K562 (cell line): ENCODE data around the gene PCK1. TPM values are rescaled to one million over a fixed set of nuclear protein-coding genes. Genes with fewer than 3 reads are reported as not detected.

Experiments used
- ARID2 ChIP-seq: fragments of 450-650 bp; IDR thresholded peaks from 2 replicates; pipeline ENCODE4 v1.6.1; 2017; ENCODE audit warnings: antibody characterized with exemption, mild to moderate bottlenecking
- BCOR ChIP-seq: fragments of 450-650 bp; IDR thresholded peaks from 2 replicates; pipeline ENCODE4 v1.6.1; 2016
- CCNT2 ChIP-seq: IDR thresholded peaks from 2 replicates; pipeline ENCODE4 v1.6.1; 2011; ENCODE audit warnings: borderline replicate concordance, low read depth, mild to moderate bottlenecking, moderate library complexity, mixed read lengths, low read length; ENCODE audit not compliant: insufficient read length; ENCODE audit errors: extremely low read depth
- DIDO1 ChIP-seq: fragments of 450-650 bp; IDR thresholded peaks from 2 replicates; pipeline ENCODE4 v1.6.1; 2016; ENCODE audit warnings: low read depth, missing biosample characterization, missing genetic modification characterization
- FOXM1 ChIP-seq, 2 experiments: fragments of 450-650 bp in 1 of 2; sonication (generic) in 1 of 2; formaldehyde crosslinking in 1 of 2; IDR thresholded peaks; 2 replicates each; pipeline versions ENCODE4 v1.6.1 to v1.9.0; 2017 to 2022; ENCODE audit warnings: low read depth in 2 of 2, mild to moderate bottlenecking in 2 of 2, missing genetic modification reagents in 1 of 2, moderate library complexity in 1 of 2
- FOXP1 ChIP-seq: sonication (generic); formaldehyde crosslinking; IDR thresholded peaks from 2 replicates; pipeline ENCODE4 v1.8.0; 2022; ENCODE audit warnings: mild to moderate bottlenecking, missing genetic modification reagents
- FUS ChIP-seq: fragments of 200-400 bp; formaldehyde crosslinking; optimal IDR thresholded peaks from 2 replicates; pipeline ENCODE3; 2017; ENCODE audit warnings: low read depth, low read length
- JUNB ChIP-seq: fragments of 450-650 bp; formaldehyde crosslinking; conservative IDR thresholded peaks from 2 replicates; pipeline ENCODE4 v1.4.0; 2020; ENCODE audit warnings: mild to moderate bottlenecking
- KLF16 ChIP-seq: IDR thresholded peaks from 2 replicates; pipeline ENCODE4 v1.6.1; 2016; ENCODE audit warnings: antibody characterized with exemption
- MEIS2 ChIP-seq: fragments of 450-650 bp; IDR thresholded peaks from 2 replicates; pipeline ENCODE4 v1.6.1; 2014; ENCODE audit warnings: mild to moderate bottlenecking; ENCODE audit not compliant: partially characterized antibody
- MLLT1 ChIP-seq, 2 experiments: fragments of 450-650 bp; IDR thresholded peaks; 2 replicates each; pipeline ENCODE4 v1.6.1; 2016
- MTA1 ChIP-seq: fragments of 450-650 bp; IDR thresholded peaks from 2 replicates; pipeline ENCODE4 v1.6.1; 2017; ENCODE audit warnings: borderline replicate concordance
- NR2C2 ChIP-seq, 2 experiments: fragments of 200-800 bp in 1 of 2; sonication (Bioruptor generic) in 1 of 2; sonication (generic) in 1 of 2; formaldehyde crosslinking in 1 of 2; IDR thresholded peaks; 2 replicates each; pipeline versions ENCODE4 v1.6.1 to v1.8.0; 2016 to 2022; ENCODE audit warnings: mild to moderate bottlenecking in 1 of 2, missing compliant biosample characterization in 1 of 2, missing genetic modification characterization in 1 of 2, missing genetic modification reagents in 1 of 2
- POLR2AphosphoS5 ChIP-seq: IDR thresholded peaks from 2 replicates; pipeline ENCODE4 v1.6.1; 2011; ENCODE audit warnings: mild to moderate bottlenecking, low read depth, low read length, moderate library complexity; ENCODE audit not compliant: control insufficient read depth, insufficient read depth
- RNF219 ChIP-seq: fragments of 250-450 bp; sonication (Bioruptor Pico); IDR thresholded peaks from 2 replicates; pipeline ENCODE4 v1.5.0; 2022; ENCODE audit warnings: mild to moderate bottlenecking
- ZBTB7A ChIP-seq: IDR thresholded peaks from 2 replicates; pipeline ENCODE4 v1.6.1; 2011; ENCODE audit warnings: low read depth, mild to moderate bottlenecking, low read length, moderate library complexity, borderline replicate concordance; ENCODE audit not compliant: control insufficient read depth
- ZNF134 ChIP-seq: fragments of 250-450 bp; sonication (Bioruptor Pico); conservative IDR thresholded peaks from 2 replicates; pipeline ENCODE4 v1.4.0; 2020
- ZNF75A ChIP-seq: fragments of 450-650 bp; formaldehyde crosslinking; IDR thresholded peaks from 2 replicates; pipeline ENCODE4 v1.4.0; 2020; ENCODE audit warnings: mild to moderate bottlenecking
- polyA plus RNA-seq, 8 experiments: library from polyadenylated mRNA; depleted of rRNA in 4 of 8; stranded (reverse) in 5 of 8; unstranded in 3 of 8; fragments of >200 nt; fragmentation: Nextera tagmentation in 2 of 8; fragmentation: Illumina TruSeq in 1 of 8; extraction: Ambion mirVana in 2 of 8; extraction: Trizol in 1 of 8; gene quantifications; 2 replicates each; pipeline versions ENCODE4 v1.2.1 to v1.2.3, GENCODE V29; 2011 to 2014; ENCODE audit warnings: inconsistent platforms in 1 of 8, missing spikeins in 1 of 8
- total RNA-seq, 7 experiments: library from RNA; depleted of rRNA in 6 of 7; stranded (reverse); fragments of >200 nt in 6 of 7; fragmentation: Illumina TruSeq in 2 of 7; extraction: Trizol in 2 of 7; gene quantifications; 2 replicates each; pipeline versions ENCODE4 v1.2.1 to v1.2.3, GENCODE V29; 2011 to 2021; ENCODE audit warnings: low replicate concordance in 1 of 7
- TF ChIP-seq, protein P1 (sequence below), 2 experiments: fragments of 450-650 bp in 1 of 2; sonication (generic) in 1 of 2; formaldehyde crosslinking; conservative IDR thresholded peaks; 2 replicates each; pipeline versions ENCODE4 v1.4.0 to v1.8.1; 2020 to 2022; ENCODE audit warnings: mild to moderate bottlenecking in 1 of 2, missing genetic modification reagents in 1 of 2
- TF ChIP-seq, protein P2 (sequence below): sonication (generic); formaldehyde crosslinking; IDR thresholded peaks from 2 replicates; pipeline ENCODE4 v1.8.0; 2022; ENCODE audit warnings: mild to moderate bottlenecking, missing genetic modification reagents
- TF ChIP-seq, protein P3 (sequence below): fragments of 250-450 bp; sonication (Bioruptor Pico); IDR thresholded peaks from 2 replicates; pipeline ENCODE4 v1.8.0; 2022; ENCODE audit warnings: moderate library complexity, mild to moderate bottlenecking, inconsistent platforms

Gene PCK1
- total and polyA plus RNA-seq, 9 of the 15 experiments (the other 6 are each of a cell fraction or from before 2014, with no cell fraction given), result 0.05 to 0.73 (median 0.15) TPM

- TF ChIP-seq RNF219 (CRISPR knock-in tag) (no peak), BCOR (peak; percentile 94), FOXM1 (IDR thresholded peaks at IDR 0.05; ENCODE audit: low read depth) (peak; percentile 51; the same call in 1 of the 2 replicates), FOXM1 (CRISPR knock-in tag; IDR thresholded peaks at IDR 0.05; ENCODE audit: low read depth) (no peak), KLF16 (no peak), DIDO1 (tag) (no peak), CCNT2 (peak; percentile 16), POLR2AphosphoS5 (peak; percentile 67; the same call in 1 of the 2 replicates), MTA1 (no peak), ZBTB7A (no peak), ARID2 (no peak), ZNF75A (no peak), FUS (no peak), FOXP1 (CRISPR knock-in tag) (no peak), NR2C2 (CRISPR knock-in tag; IDR thresholded peaks at IDR 0.05) (no peak), NR2C2 (tag; IDR thresholded peaks at IDR 0.05) (no peak), MLLT1 (IDR thresholded peaks at IDR 0.05) (no peak), ZNF134 (no peak), MEIS2 (peak; percentile 33), JUNB (CRISPR knock-in tag) (no peak)
- TF ChIP-seq, protein P1, sequence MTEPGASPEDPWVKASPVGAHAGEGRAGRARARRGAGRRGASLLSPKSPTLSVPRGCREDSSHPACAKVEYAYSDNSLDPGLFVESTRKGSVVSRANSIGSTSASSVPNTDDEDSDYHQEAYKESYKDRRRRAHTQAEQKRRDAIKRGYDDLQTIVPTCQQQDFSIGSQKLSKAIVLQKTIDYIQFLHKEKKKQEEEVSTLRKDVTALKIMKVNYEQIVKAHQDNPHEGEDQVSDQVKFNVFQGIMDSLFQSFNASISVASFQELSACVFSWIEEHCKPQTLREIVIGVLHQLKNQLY (CRISPR knock-in tag; conservative IDR thresholded peaks at IDR 0.05), result no peak
- TF ChIP-seq, protein P2, sequence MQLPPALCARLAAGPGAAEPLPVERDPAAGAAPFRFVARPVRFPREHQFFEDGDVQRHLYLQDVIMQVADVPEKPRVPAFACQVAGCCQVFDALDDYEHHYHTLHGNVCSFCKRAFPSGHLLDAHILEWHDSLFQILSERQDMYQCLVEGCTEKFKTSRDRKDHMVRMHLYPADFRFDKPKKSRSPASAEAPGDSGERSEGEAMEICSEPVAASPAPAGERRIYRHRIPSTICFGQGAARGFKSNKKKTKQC, result no peak
- TF ChIP-seq, protein P3, sequence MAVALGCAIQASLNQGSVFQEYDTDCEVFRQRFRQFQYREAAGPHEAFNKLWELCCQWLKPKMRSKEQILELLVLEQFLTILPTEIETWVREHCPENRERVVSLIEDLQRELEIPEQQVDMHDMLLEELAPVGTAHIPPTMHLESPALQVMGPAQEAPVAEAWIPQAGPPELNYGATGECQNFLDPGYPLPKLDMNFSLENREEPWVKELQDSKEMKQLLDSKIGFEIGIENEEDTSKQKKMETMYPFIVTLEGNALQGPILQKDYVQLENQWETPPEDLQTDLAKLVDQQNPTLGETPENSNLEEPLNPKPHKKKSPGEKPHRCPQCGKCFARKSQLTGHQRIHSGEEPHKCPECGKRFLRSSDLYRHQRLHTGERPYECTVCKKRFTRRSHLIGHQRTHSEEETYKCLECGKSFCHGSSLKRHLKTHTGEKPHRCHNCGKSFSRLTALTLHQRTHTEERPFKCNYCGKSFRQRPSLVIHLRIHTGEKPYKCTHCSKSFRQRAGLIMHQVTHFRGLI (CRISPR knock-in tag), result no peak
Measured at GRCh38 chr20:57577679-57578475, 17.0 kb downstream of the PCK1 start (continued).
